HepG2 (cell line): ENCODE results near the gene OR13J1. TPM values are rescaled to one million over a fixed set of nuclear protein-coding genes. Genes with fewer than 3 reads are reported as not detected.
A peak's percentile ranks its signal among the peaks of the same experiment; 100 is the strongest.

Experiments used
- ARNT2 ChIP-seq: sonication (generic); formaldehyde crosslinking; IDR thresholded peaks from 2 replicates; pipeline ENCODE4 v1.8.0; 2022; ENCODE audit warnings: mild to moderate bottlenecking, low read depth, missing genetic modification reagents, moderate library complexity
- ARNTL ChIP-seq: sonication (generic); formaldehyde crosslinking; IDR thresholded peaks from 2 replicates; pipeline ENCODE4 v1.4.0; 2020; ENCODE audit warnings: mild to moderate bottlenecking, missing genetic modification reagents
- EZH2 ChIP-seq: conservative IDR thresholded peaks from 2 replicates; pipeline ENCODE4 v1.6.1; 2012; ENCODE audit warnings: mild to moderate bottlenecking, low read depth, low read length, moderate library complexity
- GTF3A ChIP-seq: sonication (generic); formaldehyde crosslinking; conservative IDR thresholded peaks from 2 replicates; pipeline ENCODE4 v1.4.0; 2020; ENCODE audit warnings: mild to moderate bottlenecking, missing genetic modification reagents
- HMG20A ChIP-seq: IDR thresholded peaks from 2 replicates; pipeline ENCODE4 v1.6.1; 2016; ENCODE audit warnings: borderline replicate concordance
- HNRNPUL1 ChIP-seq: fragments of 200-400 bp; formaldehyde crosslinking; IDR thresholded peaks from 2 replicates; pipeline ENCODE4 v1.6.1; 2017; ENCODE audit warnings: low read depth, mild to moderate bottlenecking, low read length, moderate library complexity
- JUNB ChIP-seq: sonication (generic); formaldehyde crosslinking; IDR thresholded peaks from 2 replicates; pipeline ENCODE4 v1.8.0; 2022; ENCODE audit warnings: missing genetic modification reagents, mild to moderate bottlenecking, borderline replicate concordance
- MAFF ChIP-seq: IDR thresholded peaks from 2 replicates; pipeline ENCODE4 v1.6.1; 2011; ENCODE audit warnings: low read depth, low read length, improper control_type of control experiment
- MTF2 ChIP-seq: sonication (generic); formaldehyde crosslinking; IDR thresholded peaks from 2 replicates; pipeline ENCODE4 v1.5.0; 2020; ENCODE audit warnings: missing genetic modification reagents, borderline replicate concordance
- SNAI1 ChIP-seq: sonication (generic); formaldehyde crosslinking; IDR thresholded peaks from 2 replicates; pipeline ENCODE4 v1.5.0; 2020; ENCODE audit warnings: mild to moderate bottlenecking, missing genetic modification reagents, borderline replicate concordance
- THAP11 ChIP-seq: IDR thresholded peaks from 2 replicates; pipeline ENCODE4 v1.6.1; 2016; ENCODE audit warnings: missing biosample characterization, missing genetic modification reagents
- ZBTB42 ChIP-seq: sonication (generic); formaldehyde crosslinking; IDR thresholded peaks from 2 replicates; pipeline ENCODE4 v1.5.0; 2020; ENCODE audit warnings: mild to moderate bottlenecking, missing genetic modification reagents
- ZFAT ChIP-seq: sonication (generic); formaldehyde crosslinking; conservative IDR thresholded peaks from 2 replicates; pipeline ENCODE4 v1.8.1; 2023; ENCODE audit warnings: missing genetic modification reagents, inconsistent platforms
- ZNF224 ChIP-seq: sonication (generic); formaldehyde crosslinking; IDR thresholded peaks from 2 replicates; pipeline ENCODE4 v1.5.0; 2020; ENCODE audit warnings: mild to moderate bottlenecking, missing genetic modification reagents
- ZNF317 ChIP-seq: sonication (generic); formaldehyde crosslinking; IDR thresholded peaks from 2 replicates; pipeline ENCODE4 v1.5.0; 2020; ENCODE audit warnings: mild to moderate bottlenecking, missing genetic modification reagents
- ZNF382 ChIP-seq: sonication (generic); formaldehyde crosslinking; IDR thresholded peaks from 2 replicates; pipeline ENCODE4 v1.5.0; 2020; ENCODE audit warnings: missing genetic modification reagents, mild to moderate bottlenecking, borderline replicate concordance
- ZNF430 ChIP-seq: sonication (generic); formaldehyde crosslinking; IDR thresholded peaks from 2 replicates; pipeline ENCODE4 v1.9.0; 2021; ENCODE audit warnings: mild to moderate bottlenecking, missing genetic modification reagents
- ZNF550 ChIP-seq: sonication (generic); formaldehyde crosslinking; IDR thresholded peaks from 2 replicates; pipeline ENCODE4 v1.4.0; 2020; ENCODE audit warnings: mild to moderate bottlenecking, missing genetic modification reagents, borderline replicate concordance
- ZNF557 ChIP-seq: sonication (generic); formaldehyde crosslinking; IDR thresholded peaks from 2 replicates; pipeline ENCODE4 v1.4.0; 2020; ENCODE audit warnings: missing genetic modification reagents
- ZNF572 ChIP-seq: sonication (generic); formaldehyde crosslinking; IDR thresholded peaks from 2 replicates; pipeline ENCODE4 v1.5.1; 2020; ENCODE audit warnings: mild to moderate bottlenecking, missing genetic modification reagents
- ZNF652 ChIP-seq: IDR thresholded peaks from 2 replicates; pipeline ENCODE4 v1.6.1; 2016; ENCODE audit warnings: low read depth, borderline replicate concordance
- ZNF788 ChIP-seq: sonication (generic); formaldehyde crosslinking; IDR thresholded peaks from 2 replicates; pipeline ENCODE4 v1.5.0; 2020; ENCODE audit warnings: mild to moderate bottlenecking, missing genetic modification reagents, borderline replicate concordance
- ZNF850 ChIP-seq: sonication (generic); formaldehyde crosslinking; conservative IDR thresholded peaks from 2 replicates; pipeline ENCODE4 v1.9.0; 2021; ENCODE audit warnings: mild to moderate bottlenecking, missing genetic modification reagents
- polyA plus RNA-seq, 8 experiments: library from polyadenylated mRNA; depleted of rRNA in 3 of 8; stranded (reverse) in 7 of 8; unstranded in 1 of 8; fragments of >200 nt; fragmentation: Illumina TruSeq in 4 of 8; extraction: Trizol in 4 of 8; gene quantifications; 2 replicates each; pipeline versions ENCODE4 v1.2.1 to v1.2.3, GENCODE V29; 2011 to 2016; ENCODE audit warnings: low read depth in 4 of 8, missing spikeins in 1 of 8, mixed read lengths in 1 of 8; ENCODE audit not compliant: insufficient read depth in 1 of 8
- total RNA-seq, 5 experiments: library from RNA; depleted of rRNA; stranded (reverse); fragments of >200 nt; fragmentation: Illumina TruSeq; extraction: Trizol; gene quantifications; 2 replicates each; pipeline ENCODE4 v1.2.3, GENCODE V29; 2016; ENCODE audit warnings: low read depth in 1 of 5
- TF ChIP-seq, protein P1 (sequence below): sonication (generic); formaldehyde crosslinking; conservative IDR thresholded peaks from 2 replicates; pipeline ENCODE4 v1.5.0; 2020; ENCODE audit warnings: missing genetic modification reagents
- TF ChIP-seq, protein P2 (sequence below): sonication (generic); formaldehyde crosslinking; IDR thresholded peaks from 2 replicates; pipeline ENCODE4 v1.4.0; 2020; ENCODE audit warnings: missing genetic modification reagents, borderline replicate concordance
- TF ChIP-seq, protein P3 (sequence below): sonication (generic); formaldehyde crosslinking; IDR thresholded peaks from 2 replicates; pipeline ENCODE4 v1.4.0; 2020; ENCODE audit warnings: mild to moderate bottlenecking, missing genetic modification reagents

Gene OR13J1
- total and polyA plus RNA-seq, 2 of the 13 experiments (the other 11 are each of a cell fraction or from before 2014, with no cell fraction given), result not detected

DNA sequence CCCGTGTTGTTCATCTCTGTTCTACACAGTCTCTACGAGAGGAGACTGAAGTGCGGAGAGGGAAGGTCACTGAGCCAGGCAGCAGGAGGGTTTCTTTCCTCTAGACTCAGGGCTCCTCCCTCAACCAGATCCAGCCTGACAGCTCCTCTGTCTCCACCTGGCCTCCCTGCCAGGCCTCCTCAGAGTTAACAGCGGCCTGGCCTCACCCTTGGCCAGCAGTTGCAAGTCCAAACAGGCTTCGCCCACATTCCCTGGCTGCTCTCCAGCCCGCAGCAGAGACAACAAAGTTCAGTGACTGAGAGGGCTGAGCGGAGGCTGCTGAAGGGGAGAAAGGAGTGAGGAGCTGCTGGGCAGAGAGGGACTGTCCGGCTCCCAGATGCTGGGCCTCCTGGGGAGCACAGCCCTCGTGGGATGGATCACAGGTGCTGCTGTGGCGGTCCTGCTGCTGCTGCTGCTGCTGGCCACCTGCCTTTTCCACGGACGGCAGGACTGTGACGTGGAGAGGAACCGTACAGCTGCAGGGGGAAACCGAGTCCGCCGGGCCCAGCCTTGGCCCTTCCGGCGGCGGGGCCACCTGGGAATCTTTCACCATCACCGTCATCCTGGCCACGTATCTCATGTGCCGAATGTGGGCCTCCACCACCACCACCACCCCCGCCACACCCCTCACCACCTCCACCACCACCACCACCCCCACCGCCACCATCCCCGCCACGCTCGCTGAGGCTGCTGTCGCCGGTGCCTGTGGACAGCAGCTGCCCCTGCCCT is 35.9 kb upstream of the OR13J1 start, which contains the start of gene HRCT1 (continued):
- no peak for TF ChIP-seq ZBTB42 (CRISPR knock-in tag)
- TF ChIP-seq THAP11 (CRISPR knock-in tag), result no peak
- TF ChIP-seq MTF2 (CRISPR knock-in tag), result no peak
- TF ChIP-seq, protein P1, sequence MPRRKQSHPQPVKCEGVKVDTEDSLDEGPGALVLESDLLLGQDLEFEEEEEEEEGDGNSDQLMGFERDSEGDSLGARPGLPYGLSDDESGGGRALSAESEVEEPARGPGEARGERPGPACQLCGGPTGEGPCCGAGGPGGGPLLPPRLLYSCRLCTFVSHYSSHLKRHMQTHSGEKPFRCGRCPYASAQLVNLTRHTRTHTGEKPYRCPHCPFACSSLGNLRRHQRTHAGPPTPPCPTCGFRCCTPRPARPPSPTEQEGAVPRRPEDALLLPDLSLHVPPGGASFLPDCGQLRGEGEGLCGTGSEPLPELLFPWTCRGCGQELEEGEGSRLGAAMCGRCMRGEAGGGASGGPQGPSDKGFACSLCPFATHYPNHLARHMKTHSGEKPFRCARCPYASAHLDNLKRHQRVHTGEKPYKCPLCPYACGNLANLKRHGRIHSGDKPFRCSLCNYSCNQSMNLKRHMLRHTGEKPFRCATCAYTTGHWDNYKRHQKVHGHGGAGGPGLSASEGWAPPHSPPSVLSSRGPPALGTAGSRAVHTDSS, result no peak
- TF ChIP-seq ZNF572 (CRISPR knock-in tag), result no peak
- no peak for TF ChIP-seq ZNF430 (CRISPR knock-in tag)
- TF ChIP-seq HMG20A (CRISPR knock-in tag), result peak; percentile 22; the same call in 1 of the 2 replicates
- no peak for TF ChIP-seq SNAI1 (CRISPR knock-in tag)
- no peak for TF ChIP-seq JUNB
- no peak for TF ChIP-seq ZNF224
- TF ChIP-seq ZNF652 (CRISPR knock-in tag), result peak; percentile 60; the same call in 1 of the 2 replicates
- no peak for TF ChIP-seq GTF3A
- no peak for TF ChIP-seq ARNTL (CRISPR knock-in tag)
- TF ChIP-seq ZNF788, result no peak
- no peak for TF ChIP-seq ZNF550
- TF ChIP-seq ZFAT, result no peak
- TF ChIP-seq, protein P2, sequence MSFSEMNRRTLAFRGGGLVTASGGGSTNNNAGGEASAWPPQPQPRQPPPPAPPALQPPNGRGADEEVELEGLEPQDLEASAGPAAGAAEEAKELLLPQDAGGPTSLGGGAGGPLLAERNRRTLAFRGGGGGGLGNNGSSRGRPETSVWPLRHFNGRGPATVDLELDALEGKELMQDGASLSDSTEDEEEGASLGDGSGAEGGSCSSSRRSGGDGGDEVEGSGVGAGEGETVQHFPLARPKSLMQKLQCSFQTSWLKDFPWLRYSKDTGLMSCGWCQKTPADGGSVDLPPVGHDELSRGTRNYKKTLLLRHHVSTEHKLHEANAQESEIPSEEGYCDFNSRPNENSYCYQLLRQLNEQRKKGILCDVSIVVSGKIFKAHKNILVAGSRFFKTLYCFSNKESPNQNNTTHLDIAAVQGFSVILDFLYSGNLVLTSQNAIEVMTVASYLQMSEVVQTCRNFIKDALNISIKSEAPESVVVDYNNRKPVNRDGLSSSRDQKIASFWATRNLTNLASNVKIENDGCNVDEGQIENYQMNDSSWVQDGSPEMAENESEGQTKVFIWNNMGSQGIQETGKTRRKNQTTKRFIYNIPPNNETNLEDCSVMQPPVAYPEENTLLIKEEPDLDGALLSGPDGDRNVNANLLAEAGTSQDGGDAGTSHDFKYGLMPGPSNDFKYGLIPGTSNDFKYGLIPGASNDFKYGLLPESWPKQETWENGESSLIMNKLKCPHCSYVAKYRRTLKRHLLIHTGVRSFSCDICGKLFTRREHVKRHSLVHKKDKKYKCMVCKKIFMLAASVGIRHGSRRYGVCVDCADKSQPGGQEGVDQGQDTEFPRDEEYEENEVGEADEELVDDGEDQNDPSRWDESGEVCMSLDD, result no peak
- TF ChIP-seq, protein P3, sequence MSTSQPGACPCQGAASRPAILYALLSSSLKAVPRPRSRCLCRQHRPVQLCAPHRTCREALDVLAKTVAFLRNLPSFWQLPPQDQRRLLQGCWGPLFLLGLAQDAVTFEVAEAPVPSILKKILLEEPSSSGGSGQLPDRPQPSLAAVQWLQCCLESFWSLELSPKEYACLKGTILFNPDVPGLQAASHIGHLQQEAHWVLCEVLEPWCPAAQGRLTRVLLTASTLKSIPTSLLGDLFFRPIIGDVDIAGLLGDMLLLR, result no peak
- no peak for TF ChIP-seq ZNF850 (CRISPR knock-in tag)
- no peak for TF ChIP-seq ZNF382
- TF ChIP-seq HNRNPUL1, result no peak
- no peak for TF ChIP-seq MAFF
- TF ChIP-seq ZNF557, result no peak
- TF ChIP-seq ARNT2 (CRISPR knock-in tag), result no peak
- TF ChIP-seq EZH2, result no peak
- TF ChIP-seq ZNF317, result no peak
